Stimulated activated CD4-positive, alpha-beta T cell treated with anti-CD3 and anti-CD28 coated beads, Interleukin-12 subunit alpha, Interleukin-12 subunit beta, amount 100 ng/mL, for 4 hours (primary cell): ENCODE data around the gene CTBP1.

Experiments used
- DNase-seq: peaks from one replicate; pipeline ENCODE4 v3.0.0-alpha.2; 2020

The CTBP1 gene

DNA sequence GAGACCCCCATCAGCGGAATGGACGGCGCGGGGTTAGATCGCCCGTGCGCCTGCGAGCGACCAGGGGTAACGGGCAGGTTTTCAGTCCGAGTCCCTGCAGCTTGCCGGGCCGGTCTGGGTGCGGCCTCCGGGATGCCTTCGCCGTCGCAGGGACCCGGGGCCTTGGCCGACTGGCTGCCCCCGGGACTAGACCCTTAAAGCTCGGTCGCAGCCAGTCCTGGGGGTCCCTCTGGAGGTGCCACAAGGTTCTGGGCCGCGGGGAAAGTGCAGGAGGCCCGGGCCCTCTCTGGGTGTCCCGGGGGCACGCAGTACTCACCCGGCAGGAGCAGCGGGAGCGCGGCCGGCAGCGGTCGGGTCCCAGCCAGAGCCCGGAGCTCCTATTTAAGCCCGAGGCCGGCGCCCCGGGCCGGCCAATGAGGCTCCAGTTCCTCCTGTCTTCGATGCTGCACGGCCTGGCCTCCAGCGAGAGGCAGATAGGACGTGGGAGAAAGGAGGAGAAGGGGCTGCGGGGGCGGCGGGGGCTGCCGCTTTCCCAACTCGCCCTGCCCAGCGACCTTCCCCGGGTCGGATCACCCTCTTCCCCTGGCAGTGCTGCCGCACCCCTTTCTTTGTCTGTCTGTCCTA is 76.6 kb downstream of the CTBP1 start, which contains the start of gene SPON2:
Gene SPON2, minus strand, starts transcription at position 356 of the 624 bp plus-strand sequence.
- DNase-seq, result no peak

DNA sequence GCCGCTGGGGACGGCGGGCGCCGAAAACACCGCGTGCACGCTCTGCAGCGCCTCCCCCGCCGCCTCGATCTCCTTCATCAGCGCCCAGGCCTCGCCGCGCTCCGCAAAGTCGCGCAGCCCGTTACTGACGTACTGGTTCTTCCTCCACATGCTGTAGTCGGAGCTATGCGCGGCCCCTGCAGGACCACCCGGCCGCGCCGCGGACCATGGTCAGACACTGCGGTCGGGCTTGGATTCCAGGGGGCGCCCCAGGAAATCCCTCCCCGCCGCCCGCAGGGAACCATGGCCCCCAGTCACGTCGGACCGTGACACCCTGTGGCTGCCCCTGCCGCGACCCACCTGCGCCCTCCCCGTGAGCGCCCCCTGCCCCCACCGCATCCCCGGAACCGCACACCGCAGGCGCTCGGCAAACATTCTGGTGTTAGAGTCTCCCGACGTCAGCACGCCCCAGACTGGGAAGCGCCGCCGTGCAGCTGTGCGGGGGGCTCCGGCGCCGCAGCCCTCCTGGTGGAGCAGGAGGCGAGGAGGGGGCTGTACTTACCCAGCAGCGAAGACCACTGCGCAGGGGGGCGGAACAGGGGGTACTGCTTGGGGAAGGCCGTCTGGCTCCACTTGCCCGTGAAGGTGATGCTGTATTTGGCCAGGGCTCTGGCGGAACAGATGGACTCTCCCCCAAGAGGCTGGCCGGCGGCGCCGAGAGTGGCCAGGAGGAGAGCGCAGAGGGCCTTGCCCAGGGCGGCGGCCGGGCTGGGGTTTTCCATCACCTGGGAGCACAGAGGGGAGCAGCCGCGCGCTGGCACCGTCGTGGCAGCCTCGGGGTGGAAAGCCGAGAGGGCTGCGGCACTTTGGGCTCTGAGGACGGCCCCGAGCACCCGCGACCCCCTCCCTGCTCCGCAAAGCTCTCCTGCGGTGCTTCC is 77.4 kb downstream of the CTBP1 start:
- DNase-seq, result peak; percentile 47

DNA sequence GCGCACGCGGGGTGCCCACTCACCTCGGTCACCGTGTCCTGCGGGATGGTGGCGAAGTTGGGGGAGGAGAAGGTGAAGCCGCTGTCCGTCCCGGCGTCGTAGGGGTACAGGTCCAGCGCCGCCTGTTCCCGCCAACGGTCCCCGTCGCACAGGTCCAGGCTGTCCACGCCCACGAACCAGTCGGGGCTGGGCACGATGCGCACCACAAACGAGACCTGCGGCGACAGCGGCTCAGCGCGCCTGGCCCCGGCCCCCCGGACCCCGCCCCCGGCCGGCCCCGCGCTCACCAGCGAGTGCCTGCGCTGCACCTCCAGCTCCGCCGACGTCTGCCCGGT is 78.0 kb downstream of the CTBP1 start:
- DNase-seq, result no peak

DNA sequence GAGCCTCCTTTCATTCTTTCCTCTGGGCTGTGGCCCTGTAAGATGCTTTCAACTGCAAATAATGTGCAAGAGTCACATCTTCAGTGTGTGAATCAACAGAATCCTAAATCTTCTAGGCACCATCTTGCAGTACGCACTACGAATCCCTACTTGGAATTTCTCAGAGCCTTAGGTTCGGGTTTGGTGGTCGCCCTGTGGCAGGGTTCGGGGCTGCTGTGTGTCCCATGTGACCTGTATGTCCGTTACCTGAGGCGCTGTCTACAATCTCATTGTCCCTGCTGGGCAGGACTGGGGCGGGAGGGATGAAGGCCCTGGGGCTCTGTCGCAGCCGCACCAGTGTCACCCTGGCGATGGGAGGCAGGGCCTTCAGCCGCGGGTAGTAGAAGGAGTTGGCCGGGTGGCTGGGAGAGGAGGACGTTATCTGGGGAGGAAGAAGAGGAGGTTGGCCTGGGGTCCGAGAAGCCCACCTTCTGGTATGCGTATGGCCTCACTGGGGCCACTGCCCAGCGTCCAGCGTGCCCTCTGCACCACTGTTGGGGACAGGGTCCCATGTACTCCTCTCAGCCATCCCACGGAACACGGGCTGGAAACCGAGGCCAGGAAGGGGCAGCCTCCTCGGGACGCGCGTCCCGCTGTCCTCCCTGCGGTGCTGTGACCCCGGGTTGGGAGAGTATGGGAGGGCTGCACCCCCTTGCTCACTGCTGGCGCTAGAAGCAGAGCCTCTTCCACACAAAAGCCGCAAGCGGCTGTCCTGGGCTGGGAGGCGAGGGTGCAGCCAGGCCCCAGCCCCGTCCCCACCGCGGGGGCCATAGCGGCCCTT is 78.6 kb downstream of the CTBP1 start:
- DNase-seq, result no peak

DNA sequence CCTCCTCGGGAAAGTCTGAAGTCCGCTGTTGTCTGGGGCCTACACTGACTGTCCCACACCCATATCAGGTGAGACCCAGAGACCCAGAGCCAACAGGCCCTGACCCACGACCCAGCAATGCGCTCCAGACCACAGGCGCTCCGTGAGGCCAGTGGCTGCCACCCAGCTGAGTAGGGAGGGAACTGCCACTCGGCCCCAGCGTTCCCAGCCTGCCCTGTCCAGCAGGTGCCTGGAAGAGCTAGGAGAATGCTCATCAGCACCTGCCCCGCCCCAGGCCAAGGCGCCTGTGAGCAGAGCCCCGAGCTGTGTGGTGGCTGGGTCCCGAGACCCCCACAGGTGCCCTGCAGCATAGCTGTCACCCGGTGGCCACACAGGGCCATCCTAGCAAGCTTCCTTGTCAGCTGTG is 79.2 kb downstream of the CTBP1 start:
- no peak for DNase-seq

DNA sequence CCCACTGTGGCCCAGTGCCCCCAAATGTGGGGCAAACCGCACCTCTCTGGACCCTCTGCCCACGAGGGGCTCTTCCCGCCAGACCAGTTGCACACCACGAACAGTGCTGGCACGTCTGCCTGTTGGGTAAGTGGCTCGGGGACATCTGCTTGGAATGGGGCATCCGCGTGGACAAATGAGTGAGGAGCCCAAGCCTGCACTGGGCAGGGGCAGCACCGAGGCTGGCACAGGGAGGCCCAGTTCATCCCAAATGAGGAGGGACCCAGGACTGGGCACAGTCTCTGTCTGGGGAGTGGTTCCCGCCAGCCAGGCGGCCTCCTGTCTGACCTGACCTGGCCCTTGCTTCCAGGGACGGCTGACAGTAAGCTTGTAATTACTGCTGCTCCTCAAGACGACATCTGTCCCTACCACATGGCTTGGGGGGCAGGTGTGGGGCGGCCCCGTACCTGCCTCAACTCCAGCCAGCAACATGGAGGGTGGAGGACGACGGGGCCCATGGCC is 79.7 kb downstream of the CTBP1 start:
- DNase-seq, result no peak

DNA sequence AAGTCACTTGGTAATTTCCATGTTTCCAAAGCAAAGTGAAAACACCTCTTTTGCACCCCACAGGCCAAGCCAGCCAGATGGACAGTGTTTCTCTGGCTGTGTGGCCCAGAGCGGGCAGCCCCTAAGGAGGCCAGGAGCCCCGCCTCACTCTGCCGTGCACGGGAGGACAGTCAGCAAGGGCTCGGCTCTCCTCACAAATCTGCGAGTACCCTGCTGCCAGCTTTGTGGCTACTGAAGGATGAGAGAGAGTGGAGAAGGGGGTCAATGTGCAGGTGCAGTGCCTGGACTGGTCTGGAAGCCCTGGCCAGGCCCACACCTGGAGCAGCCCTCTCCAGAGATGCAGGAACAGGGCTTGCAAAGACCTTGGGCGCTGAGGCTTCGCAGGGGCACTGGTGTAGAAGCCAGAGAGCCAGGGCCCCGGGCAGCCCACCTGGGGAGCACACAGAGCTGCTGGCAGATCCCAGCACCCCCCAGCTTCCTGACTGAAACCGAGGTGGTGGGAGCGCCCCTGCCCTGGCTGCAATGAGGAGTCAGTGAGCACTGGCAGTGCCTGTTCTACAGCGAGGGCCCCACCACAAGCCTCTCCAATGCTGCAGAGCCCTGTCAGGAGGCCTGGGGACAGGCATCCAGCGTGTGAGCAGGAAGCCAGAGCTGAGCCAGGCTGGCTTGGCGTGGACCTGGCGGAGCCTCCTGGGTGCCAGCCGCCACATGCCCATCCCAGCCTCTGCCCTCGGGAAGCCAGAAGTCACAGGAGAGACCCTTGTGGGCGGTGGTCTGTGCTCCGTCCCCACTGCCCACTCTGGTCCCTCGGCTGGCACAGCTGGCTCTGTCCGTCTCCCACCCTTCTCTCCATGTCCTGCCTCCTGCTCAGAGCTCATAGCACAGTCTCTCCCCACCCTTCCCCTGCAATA is 80.5 kb downstream of the CTBP1 start:
- no peak for DNase-seq

DNA sequence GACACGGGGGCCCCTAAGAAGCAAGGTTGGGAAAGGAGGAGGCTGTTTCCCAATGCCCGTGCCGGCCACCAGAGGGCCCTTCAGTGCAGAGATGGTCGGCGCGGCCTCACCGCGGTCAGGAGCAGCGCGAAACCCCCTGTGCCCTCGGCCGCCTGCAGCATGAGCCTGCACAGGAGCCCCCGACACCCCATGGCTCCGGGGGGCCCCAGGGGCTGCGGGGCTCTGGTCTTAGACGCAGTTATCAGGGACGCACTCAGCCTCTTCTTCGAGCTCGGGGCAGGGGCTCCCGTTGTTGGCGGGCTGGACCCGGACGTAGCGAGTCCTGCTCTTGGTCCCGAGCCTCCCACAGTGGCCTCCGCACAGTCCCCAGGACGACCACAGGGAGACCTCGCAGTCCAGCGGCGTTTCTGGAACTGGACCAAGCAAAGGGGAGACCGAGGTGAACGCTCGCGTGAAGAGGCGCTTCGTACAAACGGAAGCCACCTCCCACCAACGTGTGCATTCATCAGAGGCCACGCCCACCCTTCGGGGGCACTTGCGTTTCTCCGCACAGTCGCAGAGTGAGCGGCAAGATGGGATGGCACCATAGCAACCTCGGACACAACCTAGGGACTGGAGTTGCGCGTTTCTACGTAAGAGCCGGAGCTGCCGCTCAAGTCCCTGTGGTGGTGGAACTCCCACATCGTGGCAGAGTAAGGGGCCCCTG is 81.5 kb downstream of the CTBP1 start:
- peak; percentile 82 for DNase-seq

DNA sequence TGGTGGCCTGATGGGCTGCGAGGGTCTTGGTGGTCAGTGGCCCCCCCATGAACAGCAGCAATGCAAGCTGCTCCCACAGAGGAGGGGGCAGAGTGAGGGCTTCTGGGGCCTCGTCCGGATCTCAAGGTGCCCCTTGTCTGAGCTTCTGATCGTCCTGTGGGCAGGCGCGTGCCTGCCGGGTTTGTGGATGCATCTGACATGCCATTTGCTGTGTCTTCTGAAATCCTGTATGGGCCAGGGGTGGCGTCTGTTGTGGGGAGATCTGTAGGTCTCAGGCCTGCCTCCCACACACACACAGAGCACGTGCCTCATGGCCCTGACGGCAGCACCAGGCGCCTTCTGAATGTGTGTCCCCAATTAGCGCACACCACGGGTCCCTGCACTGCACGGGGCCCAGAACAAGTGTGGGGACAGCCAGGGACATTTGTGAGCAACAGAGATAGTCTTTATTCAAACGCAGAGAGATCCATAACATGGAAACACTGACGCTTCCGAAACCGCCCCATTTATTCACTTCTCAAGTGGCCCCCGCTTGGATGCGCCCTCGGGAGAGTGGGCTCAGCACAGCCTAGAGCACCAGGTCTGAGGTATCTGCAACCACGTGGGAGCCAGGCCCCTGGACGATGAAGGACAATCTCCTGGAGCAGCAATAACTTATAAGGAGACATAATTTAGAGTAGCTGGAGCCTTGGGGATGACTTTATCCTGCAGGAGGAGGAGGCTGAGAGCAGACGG is 82.3 kb downstream of the CTBP1 start:
- no peak for DNase-seq

DNA sequence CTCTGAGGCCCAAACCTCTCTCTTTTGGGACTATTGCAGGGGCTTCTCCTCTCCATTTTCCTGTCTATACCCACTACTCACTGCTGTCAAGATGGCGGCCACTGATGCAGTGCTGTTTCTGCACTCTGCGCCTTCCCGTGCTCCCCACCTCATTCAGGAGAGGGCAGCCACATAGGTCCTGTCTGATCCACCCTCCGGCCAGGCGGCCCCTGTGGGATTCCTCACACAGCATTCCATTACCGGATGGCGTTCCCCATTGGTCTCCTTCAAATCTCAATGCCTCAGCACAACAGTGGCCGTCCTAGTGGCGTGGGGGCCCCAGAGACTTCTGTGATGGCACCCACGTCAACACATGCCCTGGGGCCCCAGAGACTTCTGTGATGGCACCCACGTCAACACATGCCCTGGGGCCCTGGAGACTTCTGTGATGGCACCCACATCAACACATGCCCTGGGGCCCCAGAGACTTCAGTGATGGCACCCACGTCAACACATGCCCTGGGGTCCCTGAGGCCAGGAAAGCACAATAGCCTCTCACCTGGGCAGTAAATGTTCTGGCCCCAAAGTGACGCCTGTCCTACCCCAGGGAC is 83.9 kb downstream of the CTBP1 start:
- no peak for DNase-seq

DNA sequence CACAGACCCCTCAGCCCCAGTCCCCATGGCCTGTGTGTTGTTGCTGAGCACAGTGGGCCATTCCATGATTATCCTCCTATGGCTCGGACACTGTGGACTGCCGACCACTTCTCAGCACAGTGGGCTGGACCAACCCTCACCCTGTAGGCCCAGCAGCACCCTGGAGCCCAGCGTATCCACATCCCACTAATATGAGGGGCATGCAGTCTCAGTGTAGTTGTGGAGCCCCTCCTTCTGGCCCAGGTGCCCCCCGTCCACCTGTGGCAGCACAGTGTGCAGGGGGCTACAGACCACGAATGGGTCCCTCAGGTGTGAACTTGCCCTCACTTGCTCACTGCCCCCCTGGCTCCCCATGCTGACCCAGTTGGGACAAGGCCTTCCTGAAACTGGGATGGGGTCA is 84.5 kb downstream of the CTBP1 start:
- no peak for DNase-seq

DNA sequence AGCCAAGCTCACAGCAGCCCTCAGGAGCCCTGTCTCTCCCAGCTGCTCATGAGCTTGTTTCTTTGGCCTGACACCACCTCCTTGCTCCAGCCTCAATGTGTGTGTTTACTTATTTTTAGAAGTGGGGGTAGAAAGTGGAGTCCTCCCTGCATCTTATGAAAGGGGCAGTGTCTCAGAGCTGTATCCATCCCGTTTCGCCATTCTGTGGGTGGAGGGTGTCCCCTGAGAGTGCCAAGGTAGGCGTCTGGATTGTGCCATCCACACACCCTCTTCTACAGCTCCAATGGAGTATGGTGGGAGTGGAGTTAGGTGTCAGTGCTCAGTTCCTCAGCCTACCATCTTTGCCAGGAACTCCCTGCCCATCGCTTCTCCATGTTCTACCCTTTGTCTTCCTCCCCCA is 84.9 kb downstream of the CTBP1 start:
- DNase-seq, result no peak
